ENCODE data around the gene TAF1B.

Gene TAF1B

GRCh38 chr2:9941996-9942390 is 98.7 kb downstream of the TAF1B start:
- DNase-seq, result no peak

GRCh38 chr2:9944330-9944758 is 101.1 kb downstream of the TAF1B start:
- no peak for DNase-seq

DNA sequence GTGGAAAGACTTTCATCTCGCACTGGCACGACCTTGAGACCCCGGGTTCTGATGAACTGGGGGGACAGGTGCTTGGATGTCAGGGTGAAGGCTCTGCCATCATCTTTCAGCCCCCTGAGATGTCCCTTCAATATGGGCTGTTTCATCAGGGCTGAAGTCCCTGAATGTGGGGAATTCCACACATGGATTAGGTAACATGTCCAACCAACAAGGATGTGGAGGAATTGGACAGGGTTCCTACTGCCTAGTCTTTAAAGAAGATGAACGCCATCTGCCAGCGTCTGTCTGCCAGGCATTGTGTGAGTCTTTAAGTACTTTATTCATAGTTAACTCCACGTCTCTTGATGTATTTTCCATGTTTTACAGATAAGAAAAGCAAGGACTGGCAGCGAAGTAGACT is 102.3 kb downstream of the TAF1B start:
- no peak for DNase-seq

GRCh38 chr2:9946076-9946475 is 102.8 kb downstream of the TAF1B start:
- no peak for DNase-seq

DNA sequence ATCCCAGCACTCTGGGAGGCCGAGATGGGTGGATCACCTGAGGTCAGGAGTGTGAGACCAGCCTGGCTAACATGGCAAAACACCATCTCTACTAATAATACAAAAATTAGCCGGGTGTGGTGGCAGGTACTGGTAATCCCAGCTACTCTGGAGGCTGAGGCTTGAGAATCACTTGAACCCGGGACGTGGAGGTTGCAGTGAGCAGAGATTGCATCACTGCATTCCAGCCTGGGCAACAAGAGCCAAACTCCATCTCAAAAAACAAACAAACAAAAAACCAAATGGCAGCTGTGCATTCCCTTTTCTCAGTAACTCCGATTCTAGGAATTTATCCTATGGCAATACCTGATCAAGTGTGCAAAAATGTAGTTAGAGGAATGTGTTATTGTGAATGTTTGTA is 103.5 kb downstream of the TAF1B start:
- no peak for DNase-seq

DNA sequence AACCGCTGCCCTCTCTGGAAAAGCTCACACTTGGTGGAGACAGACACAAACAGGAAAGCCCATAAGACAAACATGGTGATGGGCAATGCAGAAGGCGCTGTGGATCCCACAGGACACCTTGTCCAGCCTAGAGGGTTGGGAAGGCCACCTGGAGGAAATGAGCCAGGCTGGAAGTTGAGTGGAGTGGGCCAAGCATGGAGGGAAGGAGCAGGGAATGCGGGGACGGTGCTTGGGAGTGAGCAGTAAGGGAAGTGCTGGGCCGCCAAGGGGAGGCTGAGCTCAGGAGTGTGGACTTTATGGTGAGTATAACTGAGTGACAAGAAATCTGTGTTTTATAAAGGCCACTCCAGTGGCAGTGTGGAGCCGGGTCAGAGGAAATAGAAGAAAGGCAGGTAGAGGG is 105.4 kb downstream of the TAF1B start:
- DNase-seq, result no peak

DNA sequence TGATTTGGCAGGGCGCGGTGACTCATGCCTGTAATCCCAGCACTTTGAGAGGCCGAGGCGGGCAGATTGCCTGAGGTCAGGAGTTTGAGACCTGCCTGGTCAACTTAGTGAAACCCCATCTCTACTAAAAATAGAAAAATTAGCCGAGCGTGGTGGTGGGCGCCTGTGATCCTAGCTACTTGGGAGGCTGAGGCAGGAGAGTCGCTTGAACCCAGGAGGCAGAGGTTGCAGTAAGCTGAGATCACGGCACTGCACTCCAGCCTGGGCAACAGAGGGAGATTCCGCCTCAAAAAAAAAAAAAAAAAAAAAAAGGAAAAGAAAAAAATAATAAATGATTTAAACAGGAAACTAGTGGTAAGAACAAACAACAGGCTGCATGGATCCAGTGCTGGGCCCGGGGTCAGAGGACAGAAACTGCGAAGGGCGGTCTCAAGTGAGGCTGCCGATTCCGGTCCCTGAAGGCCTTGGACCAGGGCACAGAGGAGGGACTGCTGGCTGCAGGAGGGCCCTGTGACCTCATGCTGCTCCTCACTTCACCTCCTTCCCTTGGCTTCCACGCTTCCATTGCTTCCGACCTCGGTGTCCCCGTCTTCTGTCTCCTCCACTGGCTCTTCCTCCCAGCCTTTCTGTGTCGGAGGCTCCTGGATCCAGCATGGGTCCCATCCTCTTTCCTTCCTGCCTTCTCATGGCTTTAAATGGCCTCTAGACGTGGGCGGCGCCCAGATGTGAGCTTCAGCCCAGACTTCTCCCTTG is 106.1 kb downstream of the TAF1B start:
- DNase-seq, result no peak

DNA sequence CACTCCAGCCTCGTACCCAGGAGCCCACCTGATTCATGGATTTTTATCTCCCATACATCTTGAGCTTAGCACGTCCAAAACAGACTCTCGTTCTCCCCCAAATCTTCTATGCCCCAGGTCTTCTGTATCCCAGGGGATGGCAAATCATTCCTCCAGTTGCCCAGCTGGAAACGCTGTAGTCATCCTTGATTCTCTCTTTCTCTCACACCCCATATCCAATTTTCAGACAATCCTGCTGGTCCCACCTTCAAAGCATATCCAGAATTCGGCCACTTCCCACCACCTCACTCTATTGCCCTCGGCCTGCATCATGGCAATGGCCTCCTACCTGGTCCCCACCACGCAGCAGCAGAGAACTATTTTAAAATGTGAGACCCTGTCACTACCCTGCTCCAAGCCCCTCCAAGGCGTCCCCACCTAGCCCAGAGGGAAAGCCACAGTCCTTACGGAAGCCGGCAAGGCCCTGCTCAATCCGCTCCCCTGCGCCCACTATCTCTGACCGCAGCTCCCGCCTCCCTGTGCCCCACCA is 106.8 kb downstream of the TAF1B start:
- DNase-seq, result no peak

DNA sequence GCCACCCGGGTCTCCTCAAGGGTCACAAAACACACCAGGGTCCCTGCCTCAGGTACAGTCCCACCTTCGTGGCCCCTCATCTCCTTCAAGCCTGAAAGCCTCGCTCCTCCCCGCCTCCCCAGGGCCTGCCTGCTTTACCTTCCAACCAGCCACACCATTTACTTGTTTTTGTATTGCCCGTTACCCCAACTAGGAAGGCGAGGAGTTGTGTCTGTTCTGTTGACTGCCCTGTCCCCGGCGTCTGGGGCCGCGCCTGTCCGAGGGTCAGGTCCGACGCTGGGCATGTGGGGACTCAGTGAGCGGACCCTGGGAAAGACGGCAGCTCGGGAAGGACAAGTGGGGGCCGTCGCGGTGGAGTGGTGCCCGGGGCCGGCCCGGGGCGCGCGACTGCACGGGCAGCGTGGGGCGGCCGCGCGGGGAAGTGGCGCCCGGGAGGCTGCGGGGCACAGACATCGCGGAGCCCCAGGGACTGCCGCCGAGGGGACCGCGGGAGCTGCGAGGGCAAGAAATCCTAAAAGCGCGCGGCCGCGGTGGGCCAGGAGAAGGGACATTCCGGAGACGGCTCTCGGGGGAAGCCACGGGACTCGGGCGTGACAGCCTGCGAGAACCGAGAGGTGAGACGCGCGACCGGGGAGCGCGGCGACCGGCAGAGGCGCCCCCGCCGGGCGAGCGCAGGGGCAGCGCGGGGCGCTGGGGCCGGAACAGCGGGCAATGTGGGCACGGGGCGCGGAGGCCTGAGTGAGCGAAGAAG is 107.4 kb downstream of the TAF1B start:
- DNase-seq, result peak in 2 of 14 donors; percentile 34 to 41

DNA sequence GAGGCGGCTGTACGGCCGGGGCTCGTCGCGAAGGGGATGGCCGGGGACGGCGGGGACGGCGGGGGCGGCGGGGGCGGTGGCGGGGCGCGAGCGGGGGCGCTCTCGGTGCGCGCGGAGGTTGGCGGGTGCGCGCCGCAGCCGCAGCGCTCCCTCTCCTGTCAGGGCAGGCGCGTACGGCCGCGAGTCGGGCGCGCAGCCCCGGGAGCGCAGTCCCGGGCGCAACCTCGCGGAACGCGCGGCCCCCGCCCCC is 107.9 kb downstream of the TAF1B start:
- no peak for DNase-seq

- DNase-seq, result peak; percentile 15 to 95 (median 83)
Observed at GRCh38 chr2:9951522-9952285, 108.4 kb downstream of the TAF1B start, which contains the start of gene GRHL1. Gene GRHL1, plus strand, starts transcription at chr2:9951693. Its CDS starts 141 bp downstream, at chr2:9951834.

- peak in 1 of 14 donors; percentile 10 for DNase-seq
Observed at GRCh38 chr2:9952286-9952737, 109.0 kb downstream of the TAF1B start.

DNA sequence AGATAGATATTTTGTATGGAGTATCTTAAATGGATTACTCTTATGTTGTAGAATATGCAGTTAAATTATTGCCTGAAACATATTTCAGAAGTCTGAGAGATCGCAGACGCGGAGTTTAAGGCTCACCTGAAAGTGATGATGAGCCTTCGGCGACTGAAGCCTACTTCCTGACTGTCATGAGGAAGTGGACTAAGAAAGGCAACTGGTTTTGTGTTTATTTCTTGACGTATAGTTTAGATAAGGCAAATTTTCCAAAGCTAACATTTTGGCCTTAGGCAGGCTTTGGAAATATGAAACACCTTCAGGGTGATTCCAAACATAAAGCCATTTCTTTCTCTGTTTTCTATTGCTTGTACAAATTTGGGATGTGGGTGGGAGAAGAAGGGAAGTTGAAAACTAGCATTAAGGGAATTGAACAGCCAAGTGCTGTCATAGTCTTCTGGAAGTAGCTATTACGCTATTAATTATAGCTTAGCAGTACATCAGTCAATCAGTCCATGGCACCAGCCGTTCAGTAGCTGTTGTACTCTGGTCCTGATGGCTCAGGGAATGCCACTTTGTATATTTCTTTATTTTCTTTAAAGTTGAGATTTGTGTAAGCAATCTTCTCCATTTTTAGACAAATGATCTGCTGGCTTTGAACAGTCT is 109.7 kb downstream of the TAF1B start:
- DNase-seq, result no peak

GRCh38 chr2:9954136-9954535 is 110.9 kb downstream of the TAF1B start:
- DNase-seq, result no peak

- no peak for DNase-seq
Observed at GRCh38 chr2:9958057-9958456, 114.8 kb downstream of the TAF1B start.

DNA sequence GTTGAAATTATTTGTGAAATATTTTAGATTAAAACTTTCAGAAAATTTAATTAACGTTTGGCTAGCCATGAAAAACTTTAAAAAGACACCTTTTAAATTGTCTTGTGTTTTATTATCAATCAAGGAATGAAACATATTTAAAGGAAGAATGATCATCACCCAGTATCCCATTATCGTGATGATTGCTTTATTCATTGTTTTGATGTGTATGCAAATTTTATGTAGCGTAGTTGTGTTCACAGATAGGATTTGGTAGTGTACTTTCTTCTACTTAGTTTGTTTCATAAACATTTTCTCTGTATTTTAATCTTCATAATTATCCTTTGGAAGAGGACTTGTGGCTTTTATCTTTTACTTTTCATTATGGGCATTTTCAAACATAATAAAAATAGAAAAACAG is 116.0 kb downstream of the TAF1B start:
- no peak for DNase-seq

- DNase-seq, result no peak
Observed at GRCh38 chr2:9961013-9961412, 117.7 kb downstream of the TAF1B start.

DNA sequence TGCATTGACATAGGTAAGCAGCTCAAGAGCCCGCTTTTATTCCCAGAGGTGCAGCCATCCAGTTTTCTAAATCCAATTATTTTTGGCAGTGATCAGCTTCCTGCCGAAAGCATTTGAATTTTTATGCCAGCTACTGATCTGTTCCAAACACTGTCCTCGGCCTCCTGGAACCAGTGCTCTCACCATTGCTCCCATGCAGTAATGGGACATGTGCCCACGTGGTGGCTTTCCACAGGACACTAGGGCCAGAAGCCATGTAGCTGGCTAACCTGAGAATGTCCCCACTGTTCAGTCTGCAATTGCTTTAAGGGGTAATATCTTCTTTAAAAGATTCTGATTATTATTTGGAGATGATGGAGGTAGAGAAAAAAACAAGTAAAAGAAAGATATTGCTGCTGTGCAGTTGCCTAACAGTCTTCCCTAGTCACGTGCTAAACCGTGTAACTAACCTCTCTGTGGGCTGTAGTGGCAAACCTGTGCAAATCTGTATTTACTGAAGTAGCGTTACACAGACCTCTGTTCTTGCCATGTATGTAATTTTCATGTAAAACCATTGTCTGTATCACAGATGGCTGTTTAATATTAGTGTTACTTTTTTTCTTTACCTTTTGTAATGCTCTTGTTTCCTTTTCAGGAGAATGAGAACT is 121.2 kb downstream of the TAF1B start:
- peak in 1 of 14 donors; percentile 20 for DNase-seq

DNA sequence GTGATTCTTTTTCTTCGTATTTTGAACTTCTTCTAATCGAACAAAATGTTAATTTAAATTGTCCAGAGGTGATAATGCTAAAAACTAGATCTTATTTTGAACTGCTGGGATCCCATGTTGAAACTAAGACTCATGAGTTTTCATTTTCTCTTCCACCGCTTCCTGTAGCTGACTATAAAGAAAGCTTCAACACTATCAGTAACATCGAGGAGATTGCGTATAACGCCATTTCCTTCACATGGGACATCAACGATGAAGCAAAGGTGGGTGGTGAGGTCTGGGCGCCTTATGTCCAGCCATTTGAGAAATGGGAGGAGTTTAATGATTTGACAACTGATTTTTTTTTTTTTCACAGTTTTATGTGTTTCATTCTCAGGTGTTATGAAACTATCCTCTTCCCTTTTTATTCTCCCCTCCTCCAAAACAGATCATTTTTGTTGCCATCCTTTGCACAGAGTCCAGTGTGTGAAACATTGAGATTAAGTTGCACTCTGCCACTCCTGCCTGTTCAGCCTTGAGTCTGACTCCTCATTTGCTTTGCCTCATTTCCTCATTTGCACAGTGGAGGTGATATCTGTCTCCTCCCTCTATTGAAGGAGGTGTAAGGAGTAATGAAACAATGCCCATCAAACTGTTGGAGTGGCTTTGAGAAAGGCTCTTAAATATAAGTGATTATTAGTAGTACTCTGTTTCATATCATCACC is 122.0 kb downstream of the TAF1B start:
- no peak for DNase-seq

GRCh38 chr2:9966491-9967022 is 123.3 kb downstream of the TAF1B start:
- DNase-seq, result no peak

Measured in C1 segment of cervical spinal cord (tissue), 14 donors.